Breast epithelium (tissue), 3 donors: ENCODE results near the gene ATRNL1.

Experiments used
- POLR2A ChIP-seq: fragments of 450-650 bp; IDR thresholded peaks from one replicate; pipeline ENCODE4 v1.6.1; 2016; ENCODE audit warnings: antibody characterized with exemption, mild to moderate bottlenecking, moderate library complexity
- TF ChIP-seq, protein P1 (sequence below), 3 donors: fragments of 450-650 bp; IDR thresholded peaks; one replicate each; pipeline ENCODE4 v1.5.1; 2016 to 2017; ENCODE audit warnings: antibody characterized with exemption in 3 of 3, mild to moderate bottlenecking in 3 of 3, moderate library complexity in 3 of 3

- no peak for TF ChIP-seq POLR2A
- TF ChIP-seq, protein P1, sequence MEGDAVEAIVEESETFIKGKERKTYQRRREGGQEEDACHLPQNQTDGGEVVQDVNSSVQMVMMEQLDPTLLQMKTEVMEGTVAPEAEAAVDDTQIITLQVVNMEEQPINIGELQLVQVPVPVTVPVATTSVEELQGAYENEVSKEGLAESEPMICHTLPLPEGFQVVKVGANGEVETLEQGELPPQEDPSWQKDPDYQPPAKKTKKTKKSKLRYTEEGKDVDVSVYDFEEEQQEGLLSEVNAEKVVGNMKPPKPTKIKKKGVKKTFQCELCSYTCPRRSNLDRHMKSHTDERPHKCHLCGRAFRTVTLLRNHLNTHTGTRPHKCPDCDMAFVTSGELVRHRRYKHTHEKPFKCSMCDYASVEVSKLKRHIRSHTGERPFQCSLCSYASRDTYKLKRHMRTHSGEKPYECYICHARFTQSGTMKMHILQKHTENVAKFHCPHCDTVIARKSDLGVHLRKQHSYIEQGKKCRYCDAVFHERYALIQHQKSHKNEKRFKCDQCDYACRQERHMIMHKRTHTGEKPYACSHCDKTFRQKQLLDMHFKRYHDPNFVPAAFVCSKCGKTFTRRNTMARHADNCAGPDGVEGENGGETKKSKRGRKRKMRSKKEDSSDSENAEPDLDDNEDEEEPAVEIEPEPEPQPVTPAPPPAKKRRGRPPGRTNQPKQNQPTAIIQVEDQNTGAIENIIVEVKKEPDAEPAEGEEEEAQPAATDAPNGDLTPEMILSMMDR (IDR thresholded peaks at IDR 0.05), result no peak
Measured at GRCh38 chr10:115050375-115051010, 42.7 kb upstream of the ATRNL1 start.
